Lower leg skin (tissue), 3 donors: ENCODE data around the gene PRIMPOL.

ENCODE experiments used
- CTCF ChIP-seq, 3 donors: fragments of 450-650 bp; IDR thresholded peaks; one replicate each; pipeline ENCODE4 v1.5.1; 2016; ENCODE audit warnings: antibody characterized with exemption in 3 of 3, mild to moderate bottlenecking in 3 of 3, moderate library complexity in 2 of 3
- POLR2A ChIP-seq, 2 donors: fragments of 450-650 bp; IDR thresholded peaks; one replicate each; pipeline ENCODE4 v1.6.1; 2016 to 2017; ENCODE audit warnings: antibody characterized with exemption in 2 of 2, mild to moderate bottlenecking in 1 of 2, moderate library complexity in 1 of 2

- TF ChIP-seq POLR2A (IDR thresholded peaks at IDR 0.05) (no peak), CTCF (IDR thresholded peaks at IDR 0.05) (no peak)
These were observed 675 bp downstream of the PRIMPOL start for GRCh38 chr4:184649971-184650855.
